Neuron (in vitro differentiated cells): ENCODE data around the gene FRMD1.

Experiments used
- H2AFZ ChIP-seq: one replicate; pipeline ENCODE4 v1.6.1; 2013; ENCODE audit warnings: low read depth, mild to moderate bottlenecking, inconsistent platforms, low read length, moderate library complexity
- H3K27me3 ChIP-seq: one replicate; pipeline ENCODE4 v1.6.1; 2013; ENCODE audit warnings: low read length; ENCODE audit not compliant: insufficient read depth
- H3K36me3 ChIP-seq: one replicate; pipeline ENCODE4 v1.6.1; 2013; ENCODE audit warnings: low read length; ENCODE audit not compliant: insufficient read depth
- H3K4me1 ChIP-seq: one replicate; pipeline ENCODE4 v1.6.1; 2013; ENCODE audit warnings: low read length; ENCODE audit not compliant: insufficient read depth
- H3K4me3 ChIP-seq: 2 replicates; pipeline ENCODE4 v1.5.1; 2013; ENCODE audit warnings: mild to moderate bottlenecking, low read length, moderate library complexity
- H3K9me3 ChIP-seq: one replicate; pipeline ENCODE4 v1.6.1; 2013; ENCODE audit warnings: low read length

The FRMD1 gene

DNA sequence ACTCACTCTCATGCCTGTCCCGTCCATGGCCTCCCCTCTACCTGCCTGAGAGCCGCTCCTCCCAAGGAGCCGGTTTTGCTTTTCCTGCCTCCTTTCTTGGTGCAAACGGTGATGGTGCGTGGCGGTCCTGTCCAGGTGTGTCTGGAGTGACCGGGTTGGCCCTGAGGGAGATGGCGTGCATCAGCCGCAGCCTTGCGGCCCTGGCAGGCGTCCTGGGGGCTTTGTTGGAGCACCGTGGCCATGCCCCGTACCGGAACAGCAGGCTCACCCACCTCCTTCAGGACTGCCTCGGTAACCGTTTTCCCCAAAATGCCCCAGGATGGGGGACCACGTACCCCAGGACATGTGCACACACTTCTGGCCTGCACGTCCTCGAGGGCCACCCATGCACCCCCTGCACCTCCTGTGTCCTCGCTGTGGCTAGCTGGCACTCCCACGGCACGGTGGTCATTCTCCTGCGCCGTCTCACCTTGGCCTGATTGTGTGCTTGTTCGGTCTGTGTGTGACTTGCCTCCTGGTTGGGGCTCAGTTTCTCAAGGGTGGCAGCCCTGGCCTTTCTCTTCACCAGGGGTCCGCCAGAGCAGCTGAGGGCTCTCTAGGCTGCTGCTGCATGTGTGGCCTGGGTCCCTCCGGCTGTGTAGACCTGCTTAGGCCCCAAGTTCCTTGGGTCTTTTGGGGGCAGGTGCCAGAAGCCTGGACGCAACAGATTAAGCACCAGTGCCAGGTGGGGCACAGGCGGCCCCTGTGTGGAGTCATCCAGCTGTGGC is 36.4 kb downstream of the FRMD1 start:
- H3K4me1 ChIP-seq, result no peaks in the 10 kb centered on the region
- no peak overlapping the region for H3K4me3 ChIP-seq
- H3K9me3 ChIP-seq, result peaks cover 28% of the 10 kb centered on the region
- no peaks in the 10 kb centered on the region for H3K27me3 ChIP-seq
- no peaks in the 10 kb centered on the region for H3K36me3 ChIP-seq
- no peak overlapping the region for H2AFZ ChIP-seq

DNA sequence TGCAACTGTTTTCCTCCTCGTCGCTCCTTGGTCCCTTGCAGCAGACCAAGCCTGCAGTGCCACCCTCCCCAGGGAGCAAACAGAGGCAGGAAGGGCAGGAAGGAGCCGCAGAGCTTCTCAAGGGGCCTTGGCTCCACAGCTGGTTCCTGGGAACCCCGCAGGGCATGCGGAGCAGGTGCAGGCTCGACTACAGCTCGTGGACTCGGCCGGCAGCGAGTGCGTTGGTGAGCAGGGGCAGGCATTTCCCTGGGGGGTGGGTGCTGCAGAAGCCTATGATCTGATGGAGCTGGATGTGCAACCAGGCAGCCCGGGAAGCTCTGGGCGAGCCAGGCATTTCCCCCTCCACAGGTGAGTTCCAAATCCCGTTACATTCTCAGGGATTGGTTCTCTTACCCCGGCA is 37.1 kb downstream of the FRMD1 start:
- Histone ChIP-seq H2AFZ (no peak overlapping the region), H3K9me3 (peaks cover 28% of the 10 kb centered on the region), H3K4me1 (no peaks in the 10 kb centered on the region), H3K27me3 (no peaks in the 10 kb centered on the region), H3K4me3 (no peak overlapping the region), H3K36me3 (no peaks in the 10 kb centered on the region)

DNA sequence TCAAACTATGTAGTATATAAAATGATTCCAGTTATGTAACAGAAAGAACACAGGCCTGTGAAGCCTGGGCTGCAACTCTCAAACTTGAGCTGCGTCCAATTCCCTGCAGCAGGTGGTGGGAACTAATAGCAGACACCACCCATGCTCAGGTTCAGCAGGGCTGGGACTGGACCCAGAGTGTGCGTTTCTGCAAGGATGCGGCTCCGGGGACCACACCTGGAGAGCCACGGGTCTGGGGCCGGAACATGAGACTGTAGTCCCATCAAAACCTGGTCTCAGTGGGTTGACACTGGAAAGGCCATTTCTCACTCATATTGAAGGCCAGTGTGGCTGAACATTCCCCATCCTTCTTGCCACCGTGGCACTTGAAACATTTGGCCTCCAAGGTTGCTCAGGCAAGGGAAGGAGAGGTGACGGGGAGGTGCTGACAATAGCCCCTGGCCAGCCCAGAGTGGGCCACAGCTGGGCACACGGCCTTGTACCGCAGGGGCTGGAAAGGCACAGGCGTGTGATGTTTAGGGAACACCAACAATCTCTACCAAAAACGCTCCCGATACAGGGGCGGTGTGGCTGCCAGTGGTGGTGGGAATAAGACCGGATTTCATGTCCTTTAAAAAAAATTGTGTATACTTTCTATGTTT is 38.0 kb downstream of the FRMD1 start:
- Histone ChIP-seq H3K9me3 (peaks cover 28% of the 10 kb centered on the region), H2AFZ (no peak overlapping the region), H3K27me3 (no peaks in the 10 kb centered on the region), H3K36me3 (no peaks in the 10 kb centered on the region), H3K4me1 (no peaks in the 10 kb centered on the region), H3K4me3 (no peak overlapping the region)

DNA sequence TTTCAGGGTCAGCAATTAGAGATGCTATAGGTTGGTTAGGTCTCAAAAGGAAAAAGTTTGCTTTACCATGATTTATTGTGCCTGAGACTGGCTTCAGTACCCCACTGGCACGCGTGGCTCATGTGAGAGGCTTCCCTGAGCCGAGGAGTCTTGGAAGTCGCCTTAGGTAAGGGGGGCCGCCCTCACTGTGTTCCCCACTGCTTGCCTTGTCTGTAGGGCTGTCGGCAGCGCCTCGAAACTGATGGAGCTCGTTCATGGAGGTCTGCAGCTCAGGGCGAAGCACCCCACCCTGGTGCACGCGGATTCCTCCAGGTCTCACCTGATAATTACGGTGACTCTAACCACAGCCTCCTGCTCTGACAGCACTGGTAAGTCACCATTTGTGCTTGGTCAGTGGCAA is 39.2 kb downstream of the FRMD1 start:
- Histone ChIP-seq H3K4me3 (no peak overlapping the region), H3K9me3 (peaks cover 33% of the 10 kb centered on the region), H3K36me3 (no peaks in the 10 kb centered on the region), H2AFZ (no peak overlapping the region), H3K27me3 (no peaks in the 10 kb centered on the region), H3K4me1 (no peaks in the 10 kb centered on the region)

DNA sequence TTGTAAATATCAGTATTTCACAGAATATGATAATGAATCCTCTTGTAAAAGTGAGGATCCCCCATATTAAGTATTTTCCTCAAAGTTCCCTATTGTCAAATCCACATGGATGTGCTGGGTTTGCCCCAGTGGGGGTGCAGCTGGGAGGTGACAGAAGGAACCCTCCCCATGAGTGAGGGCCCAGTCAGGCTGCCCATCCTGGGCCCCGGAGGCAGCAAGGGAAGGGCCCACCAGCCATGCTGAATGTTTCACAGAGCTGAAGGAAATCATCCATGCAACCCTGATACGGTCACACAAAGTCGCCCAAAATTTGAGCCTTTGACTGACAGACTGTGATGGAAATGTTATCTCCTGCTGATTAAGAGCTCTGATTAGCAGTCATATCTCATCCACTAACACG is 39.7 kb downstream of the FRMD1 start:
- H3K9me3 ChIP-seq, result peaks cover 33% of the 10 kb centered on the region
- H3K27me3 ChIP-seq, result no peaks in the 10 kb centered on the region
- H3K36me3 ChIP-seq, result no peaks in the 10 kb centered on the region

DNA sequence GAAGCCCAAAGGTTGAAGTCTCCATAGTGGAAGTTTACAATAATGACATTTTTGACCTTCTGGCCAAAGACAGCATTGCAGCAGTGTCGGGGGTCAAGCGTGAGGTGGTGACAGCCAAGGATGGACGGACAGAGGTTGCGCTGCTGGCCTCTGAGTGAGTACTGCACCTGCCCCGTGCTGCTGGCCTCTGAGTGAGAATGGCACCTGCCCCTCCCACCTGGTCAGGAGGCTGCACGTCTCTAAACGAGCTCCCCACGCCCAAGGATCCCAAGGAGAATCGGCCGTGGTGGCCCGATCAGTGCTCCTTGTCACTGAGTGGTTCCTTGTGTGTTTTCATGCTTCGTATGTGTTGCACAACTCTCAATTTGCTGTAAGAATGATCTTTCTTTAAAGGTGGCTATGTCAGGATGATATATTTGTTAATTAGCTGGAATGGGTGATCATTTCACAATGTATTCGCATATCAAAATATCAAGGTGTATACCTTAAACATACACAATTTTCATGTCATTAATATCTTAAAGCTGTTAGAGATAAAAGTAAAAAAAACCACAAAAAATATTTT is 40.4 kb downstream of the FRMD1 start:
- H3K36me3 ChIP-seq, result no peaks in the 10 kb centered on the region
- H3K4me3 ChIP-seq, result no peak overlapping the region
- H3K27me3 ChIP-seq, result no peaks in the 10 kb centered on the region
- H3K9me3 ChIP-seq, result peaks cover 33% of the 10 kb centered on the region
- no peak overlapping the region for H2AFZ ChIP-seq
- no peaks in the 10 kb centered on the region for H3K4me1 ChIP-seq

More for the DNA sequence above, 39.7 kb downstream of the FRMD1 start:
- no peak overlapping the region for H3K4me3 ChIP-seq
- H2AFZ ChIP-seq, result no peak overlapping the region
- H3K4me1 ChIP-seq, result no peaks in the 10 kb centered on the region

DNA sequence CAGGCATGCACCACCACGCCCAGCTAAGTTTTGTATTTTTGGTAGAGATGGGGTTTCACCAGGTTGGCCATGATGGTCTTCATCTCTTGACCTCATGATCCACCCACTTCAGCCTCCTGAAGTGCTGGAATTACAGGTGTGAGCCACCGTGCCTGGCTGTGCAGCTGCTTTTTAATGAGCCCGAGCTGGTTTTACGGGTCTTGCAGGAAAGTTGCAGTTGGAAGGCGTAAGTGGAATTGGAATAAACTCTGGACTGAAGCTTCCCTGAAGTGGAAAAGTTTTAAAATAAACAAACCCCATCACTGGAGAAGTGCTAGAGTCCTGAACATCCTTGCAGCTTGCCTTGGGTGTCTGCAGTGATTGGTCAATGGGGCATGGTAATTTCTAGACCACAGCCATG is 41.2 kb downstream of the FRMD1 start:
- Histone ChIP-seq H3K4me3 (no peak overlapping the region), H2AFZ (no peak overlapping the region), H3K4me1 (peaks cover under 1% of the 10 kb centered on the region), H3K27me3 (no peaks in the 10 kb centered on the region), H3K9me3 (peaks cover 33% of the 10 kb centered on the region), H3K36me3 (no peaks in the 10 kb centered on the region)

DNA sequence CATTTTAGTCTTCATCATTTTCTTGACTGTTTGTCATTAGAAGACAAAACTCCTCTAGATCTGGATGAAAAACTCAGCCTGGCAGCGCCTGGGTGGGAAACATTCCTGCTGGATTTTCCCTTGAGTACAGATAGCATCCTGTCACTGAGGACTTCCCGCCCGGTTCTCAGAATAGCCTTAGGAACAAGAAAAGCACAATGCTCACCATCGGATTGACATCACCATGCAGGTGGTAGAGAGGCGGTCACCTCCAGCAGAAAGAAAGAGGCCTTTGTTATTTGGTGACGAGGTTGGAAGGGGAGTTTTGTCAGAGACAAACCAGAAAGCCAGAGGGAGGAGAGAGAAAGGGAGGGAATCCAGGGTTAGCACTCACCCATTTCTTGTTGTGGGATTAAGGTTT is 41.8 kb downstream of the FRMD1 start:
- H3K36me3 ChIP-seq, result no peaks in the 10 kb centered on the region
- H3K4me3 ChIP-seq, result no peak overlapping the region
- peaks cover 7% of the 10 kb centered on the region for H3K4me1 ChIP-seq
- no peaks in the 10 kb centered on the region for H3K27me3 ChIP-seq
- H3K9me3 ChIP-seq, result peaks cover 29% of the 10 kb centered on the region
- no peak overlapping the region for H2AFZ ChIP-seq

DNA sequence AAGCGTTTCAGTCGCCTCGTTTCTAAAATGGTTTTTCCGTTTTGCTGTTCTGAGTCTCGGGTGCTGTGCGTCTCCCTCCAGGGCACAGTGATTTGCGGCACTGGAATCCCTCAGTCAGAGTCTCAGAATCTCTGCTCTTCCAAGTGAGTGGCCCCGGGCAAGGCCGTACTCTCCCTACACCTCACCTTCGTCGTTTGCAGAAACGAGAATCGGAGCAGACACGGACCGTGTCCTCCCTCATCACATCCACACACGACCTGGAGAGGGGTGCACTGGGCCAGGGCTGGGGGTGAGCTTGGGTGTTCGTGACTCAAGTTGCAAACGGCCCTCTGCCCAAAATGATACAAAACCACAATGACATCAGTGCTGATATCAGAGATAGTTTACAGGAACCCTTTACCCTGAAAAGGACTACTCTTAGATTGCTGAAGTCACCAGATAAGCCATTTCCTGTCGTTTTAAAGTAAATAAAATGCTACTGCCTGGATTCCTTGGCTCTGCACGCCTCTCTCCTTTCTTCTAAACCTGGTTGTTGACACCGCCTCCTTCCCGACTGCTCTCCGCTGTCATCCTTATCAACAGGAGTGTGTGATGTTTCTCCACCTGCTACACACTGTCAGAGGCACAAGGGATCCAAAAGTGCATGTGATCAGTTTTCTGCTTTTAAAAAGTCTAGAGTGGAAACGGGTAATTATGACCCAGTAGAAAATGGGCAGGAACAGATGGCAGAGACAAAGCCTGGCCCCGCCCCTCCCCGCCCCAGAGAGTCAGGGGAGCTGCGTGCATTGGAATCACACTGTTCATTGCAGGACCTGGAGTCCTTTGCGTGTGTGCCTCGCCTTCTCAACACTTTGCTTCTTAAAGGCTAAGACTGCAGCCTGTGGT is 43.1 kb downstream of the FRMD1 start:
- no peaks in the 10 kb centered on the region for H3K36me3 ChIP-seq
- H3K4me1 ChIP-seq, result peaks cover 17% of the 10 kb centered on the region
- H3K4me3 ChIP-seq, result no peak overlapping the region
- H3K27me3 ChIP-seq, result no peaks in the 10 kb centered on the region
- no peak overlapping the region for H2AFZ ChIP-seq
- peaks cover 21% of the 10 kb centered on the region for H3K9me3 ChIP-seq

DNA sequence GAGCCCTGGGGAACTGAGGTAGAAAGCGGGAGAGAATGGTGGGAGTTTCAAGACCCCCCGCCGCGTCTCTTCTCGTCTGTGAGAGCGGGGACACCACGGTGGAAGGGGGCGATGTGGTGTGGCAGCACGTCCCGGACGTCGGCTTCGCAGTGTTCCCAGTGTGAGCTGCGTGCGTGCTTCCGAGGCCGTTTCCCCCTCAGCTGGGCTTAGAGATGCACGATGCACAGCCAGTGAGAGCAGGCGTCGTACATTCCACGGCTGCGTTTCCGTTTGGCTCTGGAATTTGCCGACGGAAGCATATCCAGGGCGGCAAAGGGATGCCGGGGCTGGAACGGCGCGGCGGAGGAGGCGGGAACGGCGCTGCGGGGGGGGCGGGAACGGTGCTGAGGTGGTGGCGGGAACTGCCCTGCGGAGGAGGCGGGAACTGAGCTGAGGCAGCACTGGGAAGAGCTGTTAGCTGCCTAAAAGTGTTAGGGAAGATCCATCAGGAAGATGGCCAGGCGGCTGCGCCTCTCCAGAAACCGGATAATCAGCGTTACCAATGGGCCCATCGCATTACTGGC is 43.8 kb downstream of the FRMD1 start:
- H3K27me3 ChIP-seq, result no peaks in the 10 kb centered on the region
- H3K36me3 ChIP-seq, result no peaks in the 10 kb centered on the region
- H3K4me3 ChIP-seq, result no peak overlapping the region
- H3K9me3 ChIP-seq, result peaks cover 16% of the 10 kb centered on the region
- peaks cover 21% of the 10 kb centered on the region for H3K4me1 ChIP-seq
- H2AFZ ChIP-seq, result no peak overlapping the region

DNA sequence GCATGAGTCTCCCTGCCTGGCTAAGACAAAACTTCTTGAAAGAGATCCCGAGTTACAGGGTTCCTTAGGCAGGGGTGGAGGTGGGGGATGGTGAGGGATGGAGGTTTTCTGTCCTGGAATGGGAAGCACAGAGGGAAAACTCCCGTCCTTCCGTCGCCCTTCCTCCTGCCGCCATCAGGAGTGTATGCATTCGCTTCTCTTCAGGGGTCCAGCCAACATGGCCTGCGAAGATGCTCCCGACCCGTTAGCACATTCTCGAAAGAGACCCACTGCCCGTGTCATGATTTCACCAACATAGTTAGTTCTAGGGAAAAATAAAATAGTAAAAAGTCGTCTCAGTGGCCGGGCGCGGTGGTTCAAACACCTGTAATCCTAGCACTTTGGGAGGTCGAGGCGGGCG is 44.5 kb downstream of the FRMD1 start:
- Histone ChIP-seq H3K4me1 (peaks cover 21% of the 10 kb centered on the region), H2AFZ (no peak overlapping the region), H3K9me3 (peaks cover 13% of the 10 kb centered on the region), H3K36me3 (no peaks in the 10 kb centered on the region), H3K4me3 (no peak overlapping the region), H3K27me3 (no peaks in the 10 kb centered on the region)

DNA sequence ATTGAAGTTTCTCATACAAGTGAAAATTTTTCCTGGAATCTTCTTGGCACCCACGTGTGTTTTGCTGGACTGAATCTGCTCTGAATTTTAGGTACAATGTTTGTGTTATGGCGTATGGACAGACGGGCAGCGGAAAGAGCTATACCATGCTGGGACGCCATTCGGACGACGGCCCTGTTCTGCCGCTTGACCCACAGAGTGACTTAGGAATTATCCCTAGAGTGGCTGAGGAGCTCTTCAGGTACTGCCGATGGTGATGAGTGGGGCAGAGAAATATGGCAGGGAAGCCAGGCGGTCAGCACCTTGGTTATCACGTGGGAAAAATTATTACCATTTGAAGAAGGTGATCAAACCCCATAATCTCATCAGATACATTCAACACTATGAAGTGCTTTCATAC is 45.2 kb downstream of the FRMD1 start:
- Histone ChIP-seq H3K4me1 (peaks cover 21% of the 10 kb centered on the region), H3K27me3 (no peaks in the 10 kb centered on the region), H3K4me3 (no peak overlapping the region), H3K9me3 (peaks cover 9% of the 10 kb centered on the region), H3K36me3 (no peaks in the 10 kb centered on the region), H2AFZ (no peak overlapping the region)
